Fibroblast of mammary gland (primary cell): ENCODE data around the gene BTNL2.

ENCODE experiments used
- DNase-seq: peaks from one replicate; pipeline ENCODE4 v3.0.0-alpha.2; 2010; ENCODE audit warnings: low read depth
- H3K4me3 ChIP-seq: 2 replicates; pipeline ENCODE4 v1.5.1; 2011; ENCODE audit warnings: low read depth, mild to moderate bottlenecking, low read length, moderate library complexity; ENCODE audit not compliant: control insufficient read depth
- TF ChIP-seq, protein P1 (sequence below): conservative IDR thresholded peaks from 2 replicates; pipeline ENCODE4 v1.5.1; 2011; ENCODE audit warnings: low read depth, low read length, inconsistent platforms; ENCODE audit not compliant: control insufficient read depth, insufficient read depth

The BTNL2 gene

DNA sequence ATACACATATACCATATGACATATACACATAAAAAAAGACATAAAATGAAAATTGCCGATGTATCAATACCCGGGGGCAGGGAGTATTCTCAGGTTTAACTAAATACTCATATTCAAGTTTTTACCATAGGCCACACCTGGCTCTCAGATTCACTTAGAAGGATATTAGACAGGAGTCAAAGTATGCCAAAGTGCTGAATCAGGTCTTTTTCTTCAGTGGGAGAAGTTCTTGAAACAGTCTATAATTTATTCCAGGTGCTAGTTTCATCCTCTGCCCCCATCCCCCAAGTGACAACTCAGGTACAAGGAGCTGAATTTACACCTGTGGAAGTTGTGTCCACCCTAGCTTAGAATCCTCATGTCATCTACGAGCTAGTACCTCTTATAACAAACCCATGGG, 24.2 kb upstream of the BTNL2 start:
- H3K4me3 ChIP-seq = no peak overlapping the region
- TF ChIP-seq, protein P1, sequence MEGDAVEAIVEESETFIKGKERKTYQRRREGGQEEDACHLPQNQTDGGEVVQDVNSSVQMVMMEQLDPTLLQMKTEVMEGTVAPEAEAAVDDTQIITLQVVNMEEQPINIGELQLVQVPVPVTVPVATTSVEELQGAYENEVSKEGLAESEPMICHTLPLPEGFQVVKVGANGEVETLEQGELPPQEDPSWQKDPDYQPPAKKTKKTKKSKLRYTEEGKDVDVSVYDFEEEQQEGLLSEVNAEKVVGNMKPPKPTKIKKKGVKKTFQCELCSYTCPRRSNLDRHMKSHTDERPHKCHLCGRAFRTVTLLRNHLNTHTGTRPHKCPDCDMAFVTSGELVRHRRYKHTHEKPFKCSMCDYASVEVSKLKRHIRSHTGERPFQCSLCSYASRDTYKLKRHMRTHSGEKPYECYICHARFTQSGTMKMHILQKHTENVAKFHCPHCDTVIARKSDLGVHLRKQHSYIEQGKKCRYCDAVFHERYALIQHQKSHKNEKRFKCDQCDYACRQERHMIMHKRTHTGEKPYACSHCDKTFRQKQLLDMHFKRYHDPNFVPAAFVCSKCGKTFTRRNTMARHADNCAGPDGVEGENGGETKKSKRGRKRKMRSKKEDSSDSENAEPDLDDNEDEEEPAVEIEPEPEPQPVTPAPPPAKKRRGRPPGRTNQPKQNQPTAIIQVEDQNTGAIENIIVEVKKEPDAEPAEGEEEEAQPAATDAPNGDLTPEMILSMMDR = no peak
- no peak for DNase-seq

- H3K4me3 ChIP-seq = no peak overlapping the region
- no peak for DNase-seq
- TF ChIP-seq, protein P1 = no peak
Measured at GRCh38 chr6:32430179-32430578, 23.2 kb upstream of the BTNL2 start.

DNA sequence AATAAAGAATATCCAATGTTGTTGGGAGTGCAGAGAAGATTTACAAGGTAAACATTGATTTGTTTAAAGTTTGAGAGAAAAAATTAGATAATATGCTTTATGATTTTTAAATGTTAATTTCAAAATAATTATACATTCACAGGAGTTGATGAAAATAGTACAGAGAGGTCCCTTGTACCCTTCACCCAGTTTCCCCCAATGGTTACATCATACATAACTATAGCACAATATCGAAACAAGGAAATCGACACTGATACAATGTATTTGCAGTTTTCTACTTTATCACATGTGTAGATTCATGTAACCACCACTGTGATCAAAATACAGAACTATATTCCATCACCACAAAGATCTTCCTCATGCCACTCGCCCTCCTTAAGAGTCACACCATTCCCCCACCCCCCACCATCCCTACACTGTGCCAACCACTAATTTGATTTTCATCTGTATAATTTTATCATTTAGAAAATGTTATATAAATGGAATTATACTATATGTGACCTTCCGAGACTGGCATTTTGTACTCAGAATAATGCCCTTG, 21.0 kb upstream of the BTNL2 start:
- no peak overlapping the region for H3K4me3 ChIP-seq
- DNase-seq = no peak
- TF ChIP-seq, protein P1 = no peak

GRCh38 chr6:32427218-32427617, 20.2 kb upstream of the BTNL2 start:
- H3K4me3 ChIP-seq = no peak overlapping the region
- no peak for DNase-seq
- TF ChIP-seq, protein P1 = no peak

- TF ChIP-seq, protein P1 = no peak
- no peak for DNase-seq
- H3K4me3 ChIP-seq = no peak overlapping the region
Measured at GRCh38 chr6:32426338-32426737, 19.4 kb upstream of the BTNL2 start.

- TF ChIP-seq, protein P1 = no peak
- DNase-seq = no peak
- no peak overlapping the region for H3K4me3 ChIP-seq
Measured at GRCh38 chr6:32424589-32425300, 17.8 kb upstream of the BTNL2 start.
